Measurements from ENCODE around the gene MLLT1.
A peak's percentile ranks its signal among the peaks of the same experiment; 100 is the strongest.

Gene MLLT1

GRCh38 chr19:6241056-6241455, 38.7 kb downstream of the MLLT1 start:
- no peak overlapping the region for H3K4me3 Mint-ChIP-seq
- H3K27me3 Mint-ChIP-seq (ENCODE audit: low read depth): no peaks in the 10 kb centered on the region
- DNase-seq (ENCODE audit: low spot score): no peak
- peaks cover 35% of the 10 kb centered on the region for H3K4me1 Mint-ChIP-seq (ENCODE audit: low read depth)
- H3K27ac Mint-ChIP-seq: no peak overlapping the region
- no peaks in the 10 kb centered on the region for H3K9me3 Mint-ChIP-seq
- H3K36me3 Mint-ChIP-seq (ENCODE audit: low read depth): peaks cover 4% of the 10 kb centered on the region

- no peaks in the 10 kb centered on the region for H3K27me3 Mint-ChIP-seq (ENCODE audit: low read depth)
- no peak overlapping the region for H3K27ac Mint-ChIP-seq
- H3K4me3 Mint-ChIP-seq: no peak overlapping the region
- DNase-seq (ENCODE audit: low spot score): no peak
- H3K9me3 Mint-ChIP-seq: no peaks in the 10 kb centered on the region
- H3K36me3 Mint-ChIP-seq (ENCODE audit: low read depth): peaks cover 2% of the 10 kb centered on the region
- H3K4me1 Mint-ChIP-seq (ENCODE audit: low read depth): peaks cover 32% of the 10 kb centered on the region
These were observed 39.7 kb downstream of the MLLT1 start for GRCh38 chr19:6239871-6240676.

- H3K27ac Mint-ChIP-seq: peak overlapping the region; percentile 28
- DNase-seq (ENCODE audit: low spot score): no peak
- peaks cover 2% of the 10 kb centered on the region for H3K36me3 Mint-ChIP-seq (ENCODE audit: low read depth)
- no peaks in the 10 kb centered on the region for H3K9me3 Mint-ChIP-seq
- no peaks in the 10 kb centered on the region for H3K27me3 Mint-ChIP-seq (ENCODE audit: low read depth)
- H3K4me1 Mint-ChIP-seq (ENCODE audit: low read depth): peaks cover 28% of the 10 kb centered on the region
- no peak overlapping the region for H3K4me3 Mint-ChIP-seq
These were observed 40.4 kb downstream of the MLLT1 start for GRCh38 chr19:6239401-6239844.

GRCh38 chr19:6238643-6239281, 41.0 kb downstream of the MLLT1 start:
- peaks cover 21% of the 10 kb centered on the region for H3K4me1 Mint-ChIP-seq (ENCODE audit: low read depth)
- no peaks in the 10 kb centered on the region for H3K27me3 Mint-ChIP-seq (ENCODE audit: low read depth)
- H3K36me3 Mint-ChIP-seq (ENCODE audit: low read depth): no peaks in the 10 kb centered on the region
- no peaks in the 10 kb centered on the region for H3K9me3 Mint-ChIP-seq
- H3K27ac Mint-ChIP-seq: peak overlapping the region; percentile 16
- H3K4me3 Mint-ChIP-seq: no peak overlapping the region
- no peak for DNase-seq (ENCODE audit: low spot score)

DNA sequence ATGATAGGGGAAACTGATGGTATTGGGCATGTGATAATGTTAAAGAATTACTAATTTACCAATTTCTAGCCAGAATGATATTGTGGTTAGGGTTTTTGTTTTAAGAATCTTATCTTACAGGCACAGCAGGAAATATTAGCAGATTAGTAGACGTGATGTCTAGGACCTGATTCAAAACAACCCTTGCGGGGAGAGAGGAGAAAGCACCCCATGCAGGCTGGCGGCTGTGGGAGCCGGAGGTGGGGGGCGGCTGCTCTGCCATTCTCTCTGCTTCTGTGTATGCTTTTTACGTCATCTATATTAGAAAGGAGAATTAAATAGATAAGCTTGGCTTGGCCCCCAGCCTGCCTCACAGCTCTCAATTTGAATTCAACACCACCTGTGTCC, 41.5 kb downstream of the MLLT1 start:
- Mint-ChIP-seq H3K9me3 (no peaks in the 10 kb centered on the region), H3K36me3 (ENCODE audit: low read depth) (no peaks in the 10 kb centered on the region), H3K4me1 (ENCODE audit: low read depth) (peaks cover 18% of the 10 kb centered on the region), H3K4me3 (no peak overlapping the region), H3K27ac (peak overlapping the region; percentile 9), H3K27me3 (ENCODE audit: low read depth) (no peaks in the 10 kb centered on the region)
- peak; percentile 10 for DNase-seq (ENCODE audit: low spot score)

GRCh38 chr19:6236310-6237291, 43.2 kb downstream of the MLLT1 start:
- H3K27ac Mint-ChIP-seq: no peak overlapping the region
- peaks cover 21% of the 10 kb centered on the region for H3K4me1 Mint-ChIP-seq (ENCODE audit: low read depth)
- DNase-seq (ENCODE audit: low spot score): no peak
- H3K4me3 Mint-ChIP-seq: no peak overlapping the region
- H3K9me3 Mint-ChIP-seq: no peaks in the 10 kb centered on the region
- H3K36me3 Mint-ChIP-seq (ENCODE audit: low read depth): no peaks in the 10 kb centered on the region
- H3K27me3 Mint-ChIP-seq (ENCODE audit: low read depth): no peaks in the 10 kb centered on the region

DNA sequence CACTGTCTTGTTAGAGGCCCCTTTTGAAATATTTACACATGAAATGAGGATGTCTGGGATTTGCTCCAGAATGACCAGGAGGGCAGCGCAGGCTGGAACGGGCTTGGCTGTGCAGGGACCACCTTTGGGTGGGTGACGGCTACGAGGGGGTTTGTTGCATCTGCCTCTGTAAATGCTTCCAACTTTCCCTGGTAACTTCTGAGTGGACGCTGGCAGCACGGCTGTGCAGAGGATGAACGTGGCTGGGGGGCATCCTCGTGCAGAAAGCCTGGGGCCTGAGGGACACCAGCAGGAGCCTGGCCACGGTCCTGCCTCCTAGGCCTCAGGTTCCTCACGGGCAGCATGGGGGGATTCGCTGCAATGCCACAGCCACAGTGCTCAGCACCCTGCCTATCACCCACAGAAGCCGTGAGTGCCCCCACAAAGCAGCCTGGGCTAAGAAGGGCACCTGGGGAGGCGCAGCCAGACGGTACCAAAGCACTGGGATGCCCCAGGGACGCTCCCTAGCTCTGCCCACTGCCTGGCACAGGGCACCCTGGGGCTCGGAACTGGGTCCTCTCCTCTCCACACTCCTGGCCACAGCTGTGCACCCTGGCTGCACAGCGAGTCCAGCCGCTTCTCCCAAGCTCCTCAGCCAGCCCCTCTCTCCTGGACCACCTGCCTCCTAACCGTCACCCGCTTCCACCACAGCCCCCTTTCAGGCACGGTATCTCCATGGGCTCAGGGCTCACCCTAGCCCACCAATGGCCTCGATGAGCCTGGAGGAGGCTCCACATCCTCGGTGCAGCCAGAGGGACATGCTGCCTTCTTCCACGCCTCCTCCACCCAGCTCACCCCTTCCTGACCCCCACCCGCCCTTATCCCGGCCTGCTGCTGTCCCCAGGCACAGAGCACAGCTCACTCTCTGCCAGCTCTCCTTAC, 44.5 kb downstream of the MLLT1 start:
- Mint-ChIP-seq H3K27me3 (ENCODE audit: low read depth) (no peaks in the 10 kb centered on the region), H3K4me1 (ENCODE audit: low read depth) (peaks cover 24% of the 10 kb centered on the region), H3K36me3 (ENCODE audit: low read depth) (no peaks in the 10 kb centered on the region), H3K27ac (no peak overlapping the region), H3K9me3 (no peaks in the 10 kb centered on the region), H3K4me3 (no peak overlapping the region)
- no peak for DNase-seq (ENCODE audit: low spot score)

GRCh38 chr19:6234527-6234926, 45.2 kb downstream of the MLLT1 start:
- Mint-ChIP-seq H3K4me1 (ENCODE audit: low read depth) (peaks cover 20% of the 10 kb centered on the region), H3K4me3 (no peak overlapping the region), H3K27ac (no peak overlapping the region)

GRCh38 chr19:6233827-6234511, 45.8 kb downstream of the MLLT1 start:
- no peaks in the 10 kb centered on the region for H3K36me3 Mint-ChIP-seq (ENCODE audit: low read depth)
- H3K4me1 Mint-ChIP-seq (ENCODE audit: low read depth): peaks cover 18% of the 10 kb centered on the region
- no peak overlapping the region for H3K4me3 Mint-ChIP-seq
- H3K27ac Mint-ChIP-seq: no peak overlapping the region
- no peaks in the 10 kb centered on the region for H3K27me3 Mint-ChIP-seq (ENCODE audit: low read depth)
- DNase-seq (ENCODE audit: low spot score): no peak
- H3K9me3 Mint-ChIP-seq: no peaks in the 10 kb centered on the region

More at GRCh38 chr19:6234527-6234926, 45.2 kb downstream of the MLLT1 start:
- Mint-ChIP-seq H3K27me3 (ENCODE audit: low read depth) (no peaks in the 10 kb centered on the region), H3K36me3 (ENCODE audit: low read depth) (no peaks in the 10 kb centered on the region), H3K9me3 (no peaks in the 10 kb centered on the region)
- DNase-seq (ENCODE audit: low spot score): no peak

DNA sequence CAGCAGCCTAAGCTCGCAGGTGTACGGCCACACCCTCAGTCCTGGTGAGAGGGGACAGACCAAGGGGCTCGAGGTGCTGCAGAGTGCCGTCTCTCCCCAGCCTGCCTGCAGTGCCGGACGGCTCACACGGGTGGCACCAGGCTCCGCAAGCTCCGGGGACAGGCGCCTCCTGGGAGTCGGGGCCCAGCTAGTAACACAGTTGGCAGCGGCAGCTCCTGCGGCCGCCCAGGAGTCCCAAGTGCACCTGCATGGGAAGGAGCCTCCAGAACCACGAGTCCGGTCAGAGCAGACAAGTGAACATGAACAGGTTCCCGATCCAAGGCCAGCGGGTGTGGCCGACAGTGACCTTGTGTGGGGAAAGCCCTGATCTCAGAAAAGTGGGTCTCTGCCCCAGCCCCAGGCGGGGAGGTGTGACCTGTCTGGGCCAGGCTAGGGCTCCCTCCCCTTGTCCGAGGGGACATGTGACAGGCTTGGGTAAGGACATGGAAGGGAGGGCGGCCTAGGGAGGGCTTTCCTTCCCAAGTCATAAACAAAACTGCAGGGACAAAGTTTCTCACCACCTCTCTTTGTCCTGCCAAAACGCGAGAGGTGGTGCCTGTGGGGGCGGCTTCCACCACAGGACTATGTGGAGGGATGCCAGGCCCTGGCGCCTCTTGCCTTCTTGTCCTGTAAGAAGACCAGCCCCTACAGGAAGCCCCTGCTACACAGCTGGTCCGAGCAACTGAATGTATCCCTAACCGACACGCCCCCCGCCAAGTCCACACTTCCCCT, 46.5 kb downstream of the MLLT1 start:
- Mint-ChIP-seq H3K9me3 (no peaks in the 10 kb centered on the region), H3K4me1 (ENCODE audit: low read depth) (peaks cover 12% of the 10 kb centered on the region), H3K4me3 (no peak overlapping the region), H3K27me3 (ENCODE audit: low read depth) (no peaks in the 10 kb centered on the region), H3K27ac (no peak overlapping the region), H3K36me3 (ENCODE audit: low read depth) (no peaks in the 10 kb centered on the region)
- DNase-seq (ENCODE audit: low spot score): no peak

DNA sequence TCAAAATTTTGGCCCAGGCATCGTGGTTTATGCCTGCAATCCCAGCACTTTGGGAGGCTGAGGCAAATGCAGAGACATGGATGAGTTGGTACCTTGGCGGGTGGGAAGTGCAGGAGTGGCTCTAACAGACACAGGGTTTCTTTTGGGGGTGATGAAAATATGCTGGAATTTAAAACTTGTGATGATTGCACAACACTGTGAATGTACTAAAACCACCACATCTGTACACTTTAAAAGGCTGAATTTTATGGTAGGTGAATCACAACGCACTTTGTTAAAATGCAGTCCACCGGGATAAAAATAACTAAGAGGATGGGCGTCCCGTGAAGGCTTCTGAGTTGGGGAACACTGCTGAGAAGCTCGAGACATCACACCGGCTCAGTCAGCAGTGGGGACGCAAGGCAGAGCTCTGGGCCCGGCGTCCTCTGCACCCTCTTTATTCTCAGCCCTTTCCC, 47.1 kb downstream of the MLLT1 start:
- Mint-ChIP-seq H3K27ac (no peak overlapping the region), H3K4me1 (ENCODE audit: low read depth) (peaks cover 6% of the 10 kb centered on the region)

GRCh38 chr19:6230991-6231448, 48.8 kb downstream of the MLLT1 start:
- H3K36me3 Mint-ChIP-seq (ENCODE audit: low read depth): peaks cover 5% of the 10 kb centered on the region
- H3K4me3 Mint-ChIP-seq: no peak overlapping the region
- no peaks in the 10 kb centered on the region for H3K27me3 Mint-ChIP-seq (ENCODE audit: low read depth)
- peaks cover 6% of the 10 kb centered on the region for H3K4me1 Mint-ChIP-seq (ENCODE audit: low read depth)
- H3K27ac Mint-ChIP-seq: no peak overlapping the region
- no peaks in the 10 kb centered on the region for H3K9me3 Mint-ChIP-seq
- DNase-seq (ENCODE audit: low spot score): no peak

More for the DNA sequence above, 47.1 kb downstream of the MLLT1 start:
- no peaks in the 10 kb centered on the region for H3K36me3 Mint-ChIP-seq (ENCODE audit: low read depth)
- no peak overlapping the region for H3K4me3 Mint-ChIP-seq
- H3K9me3 Mint-ChIP-seq: no peaks in the 10 kb centered on the region
- no peaks in the 10 kb centered on the region for H3K27me3 Mint-ChIP-seq (ENCODE audit: low read depth)
- DNase-seq (ENCODE audit: low spot score): no peak
